Measurements from ENCODE around the gene ZNF613.
"Not testable (repeated sequence)": the region's sequence is repeated elsewhere in the genome, so short reads cannot be mapped to it uniquely, and the experiment has no call there.

ZNF613 gene

GRCh38 chr19:51944798-51945552 lies 17.7 kb downstream of the ZNF613 start:
- DNase-seq, result no peak

- DNase-seq, result no peak
Observed at GRCh38 chr19:51946602-51947001, 19.3 kb downstream of the ZNF613 start.

- DNase-seq, result no peak
Observed at GRCh38 chr19:51948975-51949374, 21.7 kb downstream of the ZNF613 start.

- DNase-seq, result not testable (repeated sequence)
Observed at GRCh38 chr19:51957846-51958245, 30.6 kb downstream of the ZNF613 start.

DNA sequence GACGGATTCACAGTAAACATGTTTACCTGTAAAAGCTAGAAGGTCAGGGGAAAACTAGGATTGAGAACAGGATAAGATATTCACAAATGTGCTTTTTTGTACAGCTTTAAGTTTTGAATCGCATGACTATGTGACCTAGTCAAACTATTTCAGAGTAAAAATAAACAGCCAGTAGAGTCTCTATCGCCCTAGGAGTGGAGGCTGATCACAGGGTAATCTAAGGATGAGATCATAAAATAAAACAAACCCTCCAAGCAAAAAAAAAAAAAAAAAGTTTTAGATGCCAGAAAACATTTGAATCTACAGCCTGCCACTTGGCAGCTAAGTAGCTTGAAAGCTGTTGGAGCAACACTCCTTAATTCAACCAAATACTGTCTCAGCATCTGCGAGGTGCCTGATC lies 32.5 kb downstream of the ZNF613 start:
- DNase-seq, result no peak

DNA sequence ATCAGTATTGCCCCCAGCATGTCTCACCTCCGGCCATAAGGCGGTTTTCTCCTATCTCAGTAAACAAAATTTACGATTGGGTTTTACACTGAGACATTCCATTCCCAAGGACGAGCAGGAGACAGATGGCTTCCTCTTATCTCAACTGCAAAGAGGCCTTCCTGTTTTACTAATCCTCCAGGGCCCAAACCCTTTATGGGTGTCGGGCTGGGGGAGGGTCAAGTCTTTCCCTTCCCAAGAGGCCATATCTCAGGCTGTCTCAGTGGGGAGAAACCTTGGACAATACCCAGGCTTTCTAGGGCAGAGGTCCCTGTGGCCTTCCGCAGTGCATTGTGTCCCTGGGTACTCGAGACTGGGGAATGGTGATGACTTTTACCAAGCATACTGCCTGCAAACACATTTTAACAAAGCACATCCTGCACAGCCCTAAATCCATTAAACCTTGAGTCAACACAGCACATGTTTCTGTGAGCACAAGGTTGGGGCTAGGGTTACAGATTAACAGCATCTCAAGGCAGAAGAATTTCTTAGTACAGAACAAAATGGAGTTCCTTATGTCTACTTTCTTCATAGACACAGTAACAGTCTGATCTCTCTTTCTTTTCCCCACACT lies 33.5 kb downstream of the ZNF613 start:
- DNase-seq, result not testable (repeated sequence)

- DNase-seq, result no peak
Observed at GRCh38 chr19:51965583-51965982, 38.3 kb downstream of the ZNF613 start.

- DNase-seq, result no peak
Observed at GRCh38 chr19:51970718-51971117, 43.4 kb downstream of the ZNF613 start.

DNA sequence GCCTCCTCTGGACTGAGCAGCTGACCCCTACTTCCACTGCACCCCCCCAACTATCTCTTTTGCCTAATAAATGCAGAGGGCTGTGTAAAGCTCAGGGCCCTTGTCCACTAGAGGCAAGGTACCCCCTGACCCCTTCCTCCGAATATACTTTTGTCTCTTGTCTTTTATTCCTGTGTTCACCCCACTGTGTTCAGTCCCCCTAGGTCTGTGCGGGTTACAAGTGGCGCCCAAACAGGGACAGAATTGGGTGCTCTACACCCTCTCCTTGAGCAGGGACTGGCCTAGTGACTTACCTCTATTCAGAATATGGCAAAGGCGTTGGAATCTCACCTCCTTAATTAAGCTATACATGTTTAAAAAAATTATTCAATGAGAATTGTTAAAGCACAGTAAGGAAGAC lies 44.4 kb downstream of the ZNF613 start:
- no peak for DNase-seq

GRCh38 chr19:51975787-51976186 lies 48.5 kb downstream of the ZNF613 start:
- not testable (repeated sequence) for DNase-seq

GRCh38 chr19:51976852-51977251 lies 49.6 kb downstream of the ZNF613 start:
- DNase-seq, result no peak

- no peak for DNase-seq
Observed at GRCh38 chr19:51977346-51977745, 50.1 kb downstream of the ZNF613 start.

DNA sequence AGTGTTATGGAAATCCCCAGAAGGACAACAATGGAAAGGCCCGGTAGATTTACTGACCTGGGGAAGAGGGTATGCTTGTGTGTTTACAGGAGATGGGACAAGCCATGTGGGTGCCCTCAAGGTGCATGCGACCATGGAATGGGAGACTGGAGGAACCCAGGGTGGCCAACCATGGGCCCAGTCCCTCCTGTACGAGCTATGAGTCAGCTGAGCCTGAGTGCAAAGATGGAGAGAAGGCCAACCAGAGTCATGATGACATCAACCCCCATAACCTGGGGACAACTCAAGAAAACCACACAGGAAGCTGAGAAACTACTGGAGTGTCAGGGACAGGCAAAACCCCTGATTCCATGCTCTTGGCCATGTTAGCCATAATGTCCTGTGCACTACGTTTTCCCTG lies 51.6 kb downstream of the ZNF613 start:
- DNase-seq, result no peak

- DNase-seq, result no peak
Observed at GRCh38 chr19:51980116-51980736, 53.0 kb downstream of the ZNF613 start.

DNA sequence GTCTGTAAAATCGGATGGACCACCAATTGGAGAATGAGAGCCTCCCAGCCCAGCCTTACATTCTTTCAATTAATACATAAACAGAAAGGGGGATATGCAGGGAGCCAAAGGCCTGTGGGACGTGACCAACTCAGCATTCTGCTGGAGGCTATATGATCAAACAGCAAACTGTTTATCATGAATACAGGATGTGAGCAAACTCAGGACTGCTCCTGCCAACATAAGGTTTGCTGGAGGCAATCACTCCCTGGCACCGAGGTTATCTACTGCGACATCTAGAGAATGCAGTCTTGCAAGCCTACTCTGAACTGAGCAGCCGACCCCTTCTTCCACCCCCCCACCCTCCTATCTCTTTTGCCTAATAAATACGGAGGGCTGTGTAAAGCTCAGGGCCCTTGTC lies 53.7 kb downstream of the ZNF613 start:
- not testable (repeated sequence) for DNase-seq

- no peak for DNase-seq
Observed at GRCh38 chr19:51983361-51983760, 56.1 kb downstream of the ZNF613 start.

GRCh38 chr19:51986309-51987291 lies 59.3 kb downstream of the ZNF613 start, which contains the start of gene ZNF350:
Gene ZNF350 (minus strand): TSS chr19:51986840. CDS start chr19:51974360, 12,480 bp downstream.
- peak; percentile 96 for DNase-seq

- no peak for DNase-seq
Observed at GRCh38 chr19:51993422-51993821, 66.2 kb downstream of the ZNF613 start.

- DNase-seq, result no peak
Observed at GRCh38 chr19:51994048-51994644, 66.9 kb downstream of the ZNF613 start.
